ENCODE results near the gene FRMD4A. TPM values are rescaled to one million over a fixed set of nuclear protein-coding genes. Genes with fewer than 3 reads are reported as not detected.
"Not testable (repeated sequence)": the region's sequence is repeated elsewhere in the genome, so short reads cannot be mapped to it uniquely, and the experiment has no call there.

The FRMD4A gene
- total RNA-seq, 4 donors from 2014 or later = 4.4 to 7.1 (median 5.2) TPM

- DNase-seq (no peak), ATAC-seq (no peak)
- Histone ChIP-seq H3K4me1 (no peaks in the 10 kb centered on the region), H3K27ac (no peak overlapping the region), H3K9me3 (no peaks in the 10 kb centered on the region), H3K27me3 (no peaks in the 10 kb centered on the region), H3K4me3 (no peak overlapping the region), H3K36me3 (no peaks in the 10 kb centered on the region)
- in situ Hi-C loops (cut with MboI; ENCODE audit: low sequenced_read_pairs in 4 of 4) (no loop called here), intact Hi-C loops (cut with DNase I; ENCODE audit: low total_unique reads) (no loop called here)
- TF ChIP-seq POLR2A (IDR thresholded peaks at IDR 0.05) (no peak), CTCF (IDR thresholded peaks at IDR 0.05 in 4 of 5, conservative IDR thresholded peaks at IDR 0.05 in 1 of 5) (no peak)
Measured at GRCh38 chr10:14219411-14219810, 111.3 kb downstream of the FRMD4A start.

- H3K36me3 ChIP-seq = no peaks in the 10 kb centered on the region
- no peak for ATAC-seq
- in situ Hi-C loops (cut with MboI; ENCODE audit: low sequenced_read_pairs in 4 of 4) (no loop called here), intact Hi-C loops (cut with DNase I; ENCODE audit: low total_unique reads) (no loop called here)
- no peak overlapping the region for H3K27ac ChIP-seq
- TF ChIP-seq CTCF (IDR thresholded peaks at IDR 0.05 in 4 of 5, conservative IDR thresholded peaks at IDR 0.05 in 1 of 5) (no peak), POLR2A (IDR thresholded peaks at IDR 0.05) (no peak)
- no peaks in the 10 kb centered on the region for H3K9me3 ChIP-seq
- no peak overlapping the region for H3K4me3 ChIP-seq
- H3K27me3 ChIP-seq = no peaks in the 10 kb centered on the region
- DNase-seq = no peak
- no peaks in the 10 kb centered on the region for H3K4me1 ChIP-seq
Measured at GRCh38 chr10:14215641-14216040, 115.1 kb downstream of the FRMD4A start.

GRCh38 chr10:14213703-14214102 is 117.0 kb downstream of the FRMD4A start:
- H3K4me1 ChIP-seq; H3K27ac ChIP-seq; ATAC-seq; H3K36me3 ChIP-seq; H3K9me3 ChIP-seq; intact Hi-C loops (cut with DNase I; ENCODE audit: low total_unique reads); DNase-seq; in situ Hi-C loops (cut with MboI; ENCODE audit: low sequenced_read_pairs in 4 of 4); H3K27me3 ChIP-seq; H3K4me3 ChIP-seq: not testable (repeated sequence)

GRCh38 chr10:14211610-14212009 is 119.1 kb downstream of the FRMD4A start:
- in situ Hi-C loops (cut with MboI; ENCODE audit: low sequenced_read_pairs in 4 of 4) (no loop called here), intact Hi-C loops (cut with DNase I; ENCODE audit: low total_unique reads) (no loop called here)
- Histone ChIP-seq H3K27ac (no peak overlapping the region), H3K9me3 (no peaks in the 10 kb centered on the region), H3K36me3 (no peaks in the 10 kb centered on the region), H3K4me3 (no peak overlapping the region), H3K4me1 (no peaks in the 10 kb centered on the region), H3K27me3 (no peaks in the 10 kb centered on the region)
- no peak for DNase-seq
- TF ChIP-seq CTCF (IDR thresholded peaks at IDR 0.05 in 4 of 5, conservative IDR thresholded peaks at IDR 0.05 in 1 of 5) (no peak), POLR2A (IDR thresholded peaks at IDR 0.05) (no peak)
- no peak for ATAC-seq

- DNase-seq (no peak), ATAC-seq (no peak)
- Histone ChIP-seq H3K9me3 (no peaks in the 10 kb centered on the region), H3K4me3 (no peak overlapping the region), H3K36me3 (no peaks in the 10 kb centered on the region), H3K27me3 (no peaks in the 10 kb centered on the region), H3K4me1 (no peaks in the 10 kb centered on the region), H3K27ac (no peak overlapping the region)
- TF ChIP-seq POLR2A (IDR thresholded peaks at IDR 0.05) = no peak
- no peak for TF ChIP-seq CTCF (IDR thresholded peaks at IDR 0.05 in 4 of 5, conservative IDR thresholded peaks at IDR 0.05 in 1 of 5)
- in situ Hi-C loops (cut with MboI; ENCODE audit: low sequenced_read_pairs in 4 of 4) (loop anchor here in 1 of 4 donors (10.0 kb wide), 1 partner anchor 267 kb away; no protein-coding TSS in a partner anchor), intact Hi-C loops (cut with DNase I; ENCODE audit: low total_unique reads) (no loop called here)
Measured at GRCh38 chr10:14208231-14208630, 122.5 kb downstream of the FRMD4A start.
